Measurements from ENCODE around the gene COL16A1. TPM values are rescaled to one million over a fixed set of nuclear protein-coding genes. Genes with fewer than 3 reads are reported as not detected.

Gene COL16A1
- total RNA-seq, 4 donors from 2014 or later = 14.3 to 135 (median 40.1) TPM

DNA sequence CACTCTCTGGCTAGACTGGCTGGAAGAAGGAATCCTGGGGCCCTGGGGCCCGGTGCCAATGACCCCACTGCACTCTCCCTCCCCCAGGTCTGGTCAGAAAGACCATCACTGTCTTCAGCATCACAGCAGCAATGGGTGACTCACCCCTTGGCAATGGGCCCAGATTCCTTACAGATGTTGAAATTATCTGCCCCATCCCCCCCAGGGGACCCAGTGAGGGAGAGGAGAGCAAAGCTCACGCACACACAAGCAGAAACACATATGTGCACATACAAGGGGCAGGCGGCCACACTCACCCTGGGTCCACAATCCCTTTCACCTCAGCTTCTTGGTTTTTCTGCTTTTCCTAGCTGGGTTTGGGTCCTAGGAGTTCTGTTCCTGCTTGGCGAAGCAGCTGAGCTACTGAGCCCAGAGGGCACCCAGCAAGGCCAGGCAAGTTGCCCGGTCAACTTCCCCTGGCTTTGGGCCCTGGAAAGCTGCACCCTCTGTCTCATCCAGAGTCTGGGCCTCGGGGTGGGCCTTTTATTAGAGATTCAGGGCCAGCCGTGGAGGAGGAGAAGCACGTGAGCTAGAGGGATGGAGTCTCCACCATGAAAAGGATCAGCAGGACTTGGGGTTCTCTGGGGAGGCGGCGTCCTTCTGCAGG lies 2.6 kb downstream of the COL16A1 start:
- intact Hi-C loops (cut with DNase I; ENCODE audit: low total_unique reads) = no loop called here
- DNase-seq = peak; percentile 80
- Histone ChIP-seq H3K27ac (peak overlapping the region; percentile 84 to 93 (median 87)), H3K4me3 (no peak overlapping the region), H3K4me1 (peaks cover 30 to 59% (median 42%) of the 10 kb centered on the region in 4 donors), H3K36me3 (no peaks in the 10 kb centered on the region), H3K27me3 (peaks cover 13% of the 10 kb centered on the region), H3K9me3 (no peaks in the 10 kb centered on the region)
- TF ChIP-seq POLR2AphosphoS5 (IDR thresholded peaks at IDR 0.05) = peak; percentile 71 to 83 (median 83)
- no peak for TF ChIP-seq EP300 (IDR thresholded peaks at IDR 0.05; ENCODE audit: low read depth)
- 55% methylated on average over 10 of the region's 10 CpGs; no CpG with 5 or more reads in 1 of the 2 donors for WGBS, 2 donors (ENCODE audit: low coverage in 1 of 2)
- in situ Hi-C loops (cut with MboI; ENCODE audit: low pct_ligation_motif_present in 1 of 4, low pct_unique_long_range_greater_than_20kb in 1 of 4, low sequenced_read_pairs in 3 of 4) = no loop called here

DNA sequence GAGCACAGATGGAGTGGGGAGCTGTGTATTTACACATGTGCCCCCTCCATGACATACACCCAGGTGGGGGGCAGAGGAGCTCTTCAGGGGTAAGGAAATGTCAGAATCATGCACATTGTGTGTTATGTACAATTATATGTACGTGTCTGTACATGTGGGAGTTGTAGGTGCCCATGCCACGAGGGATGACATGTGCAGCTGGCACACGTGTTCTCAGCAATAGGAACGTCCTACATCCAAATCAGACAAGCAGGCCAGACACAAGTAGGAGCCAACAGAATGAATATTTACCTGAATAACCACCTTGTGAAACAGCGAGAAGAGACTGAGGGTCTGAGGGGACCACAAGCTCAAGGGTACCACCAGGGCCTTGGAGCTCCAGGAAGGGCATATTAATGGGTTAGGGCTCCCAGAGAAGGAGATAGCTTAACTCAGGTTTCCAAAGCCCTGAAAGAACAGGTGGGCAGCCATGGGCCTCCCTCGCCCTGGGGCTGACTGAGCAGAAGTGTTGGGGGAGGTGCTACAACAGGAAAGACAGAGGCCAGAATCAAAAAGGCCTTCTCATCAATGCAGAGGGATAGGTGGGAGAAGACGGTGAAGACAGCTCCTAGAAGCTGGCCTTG lies 3.2 kb downstream of the COL16A1 start:
- Histone ChIP-seq H3K27ac (peak overlapping the region; percentile 84 to 93 (median 87)), H3K27me3 (peaks cover 13% of the 10 kb centered on the region), H3K4me3 (no peak overlapping the region), H3K4me1 (peaks cover 30 to 56% (median 42%) of the 10 kb centered on the region in 4 donors), H3K9me3 (no peaks in the 10 kb centered on the region), H3K36me3 (no peaks in the 10 kb centered on the region)
- intact Hi-C loops (cut with DNase I; ENCODE audit: low total_unique reads) = no loop called here
- no peak for DNase-seq
- no peak for TF ChIP-seq POLR2A (IDR thresholded peaks at IDR 0.05)
- no peak for TF ChIP-seq CTCF (IDR thresholded peaks at IDR 0.05)
- no peak for TF ChIP-seq EP300 (IDR thresholded peaks at IDR 0.05; ENCODE audit: low read depth)
- no peak for TF ChIP-seq POLR2AphosphoS5 (IDR thresholded peaks at IDR 0.05)
- 66 to 73% methylated on average over 4 to 7 of the region's 7 CpGs for WGBS, 2 donors (ENCODE audit: low coverage in 1 of 2)
- in situ Hi-C loops (cut with MboI; ENCODE audit: low pct_ligation_motif_present in 1 of 4, low pct_unique_long_range_greater_than_20kb in 1 of 4, low sequenced_read_pairs in 3 of 4) = no loop called here

DNA sequence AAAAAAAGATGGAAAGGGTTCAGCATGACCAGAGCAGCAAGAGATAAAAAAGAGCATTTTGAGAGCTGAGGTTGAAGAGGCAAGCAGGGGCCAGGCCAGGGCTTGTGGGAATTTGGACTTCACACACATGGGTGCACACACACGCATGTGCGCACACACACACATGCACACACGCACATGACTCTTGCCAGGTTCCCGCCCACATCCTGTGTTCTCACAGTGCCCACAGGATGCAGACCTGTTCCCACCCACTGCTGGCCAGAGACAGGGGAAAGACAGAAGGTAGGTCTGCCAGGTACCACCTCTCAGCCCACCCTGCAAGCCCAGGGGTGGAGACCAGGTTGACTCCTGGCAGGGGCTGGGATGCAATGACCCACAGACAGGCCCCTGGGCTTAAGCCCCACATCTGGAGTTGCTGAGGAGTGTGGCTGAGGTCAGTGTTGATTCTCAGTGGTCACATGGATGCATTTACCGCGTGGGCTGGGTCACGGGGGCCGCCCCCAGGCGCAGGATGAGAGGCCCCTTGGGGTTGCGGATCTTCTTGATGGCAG lies 4.4 kb downstream of the COL16A1 start:
- 59% methylated on average over 10 of the region's 10 CpGs; no CpG with 5 or more reads in 1 of the 2 donors for WGBS, 2 donors (ENCODE audit: low coverage in 1 of 2)
- Histone ChIP-seq H3K27ac (peak overlapping the region in 3 of 4 donors; percentile 85 to 93 (median 89)), H3K4me3 (no peak overlapping the region)

GRCh38 chr1:31697369-31697984 lies 6.3 kb downstream of the COL16A1 start:
- peaks cover 11 to 31% (median 23%) of the 10 kb centered on the region in 4 donors for H3K4me1 ChIP-seq
- peak overlapping the region in 1 of 4 donors; percentile 0 for H3K27ac ChIP-seq
- no peaks in the 10 kb centered on the region for H3K9me3 ChIP-seq
- no peak overlapping the region for H3K4me3 ChIP-seq
- DNase-seq = no peak
- intact Hi-C loops (cut with DNase I; ENCODE audit: low total_unique reads) (no loop called here), in situ Hi-C loops (cut with MboI; ENCODE audit: low pct_ligation_motif_present in 1 of 4, low pct_unique_long_range_greater_than_20kb in 1 of 4, low sequenced_read_pairs in 3 of 4) (no loop called here)
- no peaks in the 10 kb centered on the region for H3K27me3 ChIP-seq
- 87 to 89% methylated on average over 6 to 12 of the region's 12 CpGs for WGBS, 2 donors (ENCODE audit: low coverage in 1 of 2)
- no peaks in the 10 kb centered on the region for H3K36me3 ChIP-seq
- no peak for TF ChIP-seq EP300 (IDR thresholded peaks at IDR 0.05; ENCODE audit: low read depth)
- TF ChIP-seq POLR2A (IDR thresholded peaks at IDR 0.05) = no peak
- no peak for TF ChIP-seq POLR2AphosphoS5 (IDR thresholded peaks at IDR 0.05)
- no peak for TF ChIP-seq CTCF (IDR thresholded peaks at IDR 0.05)

More for the DNA sequence above, 4.4 kb downstream of the COL16A1 start:
- TF ChIP-seq POLR2A (IDR thresholded peaks at IDR 0.05) (no peak), CTCF (IDR thresholded peaks at IDR 0.05) (no peak), POLR2AphosphoS5 (IDR thresholded peaks at IDR 0.05) (no peak), EP300 (IDR thresholded peaks at IDR 0.05; ENCODE audit: low read depth) (no peak)
- Histone ChIP-seq H3K27me3 (peaks cover 11% of the 10 kb centered on the region), H3K4me1 (peaks cover 21 to 45% (median 32%) of the 10 kb centered on the region in 4 donors), H3K36me3 (no peaks in the 10 kb centered on the region), H3K9me3 (no peaks in the 10 kb centered on the region)
- intact Hi-C loops (cut with DNase I; ENCODE audit: low total_unique reads) (no loop called here), in situ Hi-C loops (cut with MboI; ENCODE audit: low pct_ligation_motif_present in 1 of 4, low pct_unique_long_range_greater_than_20kb in 1 of 4, low sequenced_read_pairs in 3 of 4) (no loop called here)
- no peak for DNase-seq

Measured in transverse colon (tissue), 4 donors.